SK-N-MC (cell line): Measurements from ENCODE around the gene FLNB.

ENCODE experiments used
- EZH2 ChIP-seq: fragments of 200-600 bp; sonication (generic); IDR thresholded peaks from one replicate; pipeline ENCODE4 v1.6.1; 2017; ENCODE audit warnings: antibody characterized with exemption
- POLR2AphosphoS5 ChIP-seq: IDR thresholded peaks from 2 replicates; pipeline ENCODE4 v1.6.1; 2012; ENCODE audit warnings: mild to moderate bottlenecking, low read depth, low read length, borderline replicate concordance

DNA sequence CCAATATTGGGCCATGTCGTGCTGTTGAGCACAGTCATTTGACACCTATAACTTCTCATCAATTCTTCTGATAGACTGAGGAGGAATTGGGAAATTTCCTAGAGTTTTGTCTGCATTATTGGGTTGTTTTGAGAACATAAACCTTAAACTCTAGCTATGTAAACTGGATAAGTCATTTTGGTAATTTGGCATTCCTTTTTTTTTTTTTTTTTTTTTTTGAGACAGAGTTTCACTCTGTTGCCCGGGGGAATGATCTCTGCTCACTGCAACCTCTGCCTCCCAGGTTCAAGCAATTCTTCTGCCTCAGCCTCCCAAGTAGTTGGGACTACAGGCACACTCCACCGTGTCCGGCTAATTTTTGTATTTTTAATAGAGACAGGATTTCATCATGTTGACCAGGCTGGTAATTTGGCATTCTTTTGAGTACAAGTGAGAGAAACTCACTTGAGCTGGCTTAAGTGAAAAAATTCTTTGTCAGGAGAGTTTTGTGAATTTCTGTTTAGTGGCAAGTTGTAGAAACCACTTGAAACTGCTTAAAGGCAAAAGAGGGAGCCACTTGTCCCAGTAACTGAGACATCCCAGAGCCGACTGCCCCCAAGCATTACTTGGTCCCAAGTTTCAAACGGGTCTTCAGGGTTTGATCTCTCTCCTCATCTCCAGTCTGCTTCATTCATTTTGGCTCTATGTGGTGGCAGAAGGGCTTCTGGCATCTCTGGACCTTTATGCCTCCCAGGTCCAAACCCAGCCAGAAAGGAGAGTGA, 34.9 kb downstream of the FLNB start:
- TF ChIP-seq POLR2AphosphoS5 (no peak), EZH2 (no peak)
